C4-2B (cell line): ENCODE results near the gene ZNF609.

Source experiments
- H3K27ac ChIP-seq: fragments of 450-650 bp; 2 replicates; pipeline ENCODE4 v1.5.1; 2017
- CTCF ChIP-seq: fragments of 450-650 bp; conservative IDR thresholded peaks from 2 replicates; pipeline ENCODE4 v1.5.1; 2017; ENCODE audit warnings: mild to moderate bottlenecking
- ZFX ChIP-seq: fragments of 450-650 bp; IDR thresholded peaks from 2 replicates; pipeline ENCODE4 v1.6.1; 2017

Gene ZNF609

GRCh38 chr15:64691896-64692565 lies 231.7 kb downstream of the ZNF609 start:
- no peak overlapping the region for H3K27ac ChIP-seq
- TF ChIP-seq ZFX, result no peak
- TF ChIP-seq CTCF, result no peak

GRCh38 chr15:64693134-64693533 lies 232.8 kb downstream of the ZNF609 start:
- H3K27ac ChIP-seq, result no peak overlapping the region
- TF ChIP-seq ZFX (no peak), CTCF (no peak)

GRCh38 chr15:64694816-64695215 lies 234.4 kb downstream of the ZNF609 start:
- H3K27ac ChIP-seq, result no peak overlapping the region

GRCh38 chr15:64695561-64695992 lies 235.2 kb downstream of the ZNF609 start:
- no peak for TF ChIP-seq ZFX
- H3K27ac ChIP-seq, result no peak overlapping the region

More at GRCh38 chr15:64694816-64695215, 234.4 kb downstream of the ZNF609 start:
- TF ChIP-seq ZFX (no peak), CTCF (no peak)

GRCh38 chr15:64696481-64696880 lies 236.1 kb downstream of the ZNF609 start:
- no peak overlapping the region for H3K27ac ChIP-seq
- TF ChIP-seq ZFX (no peak), CTCF (no peak)

GRCh38 chr15:64697911-64698369 lies 237.6 kb downstream of the ZNF609 start:
- TF ChIP-seq CTCF, result no peak
- TF ChIP-seq ZFX, result no peak
- no peak overlapping the region for H3K27ac ChIP-seq

GRCh38 chr15:64698823-64699222 lies 238.4 kb downstream of the ZNF609 start:
- no peak overlapping the region for H3K27ac ChIP-seq
- TF ChIP-seq CTCF (no peak), ZFX (no peak)
